Stimulated activated CD8-positive, alpha-beta memory T cell treated with anti-CD3 and anti-CD28 coated beads, Interleukin-7, amount 100 ng/mL, for 48 hours (primary cell): Measurements from ENCODE around the gene IPO9.
"Not testable (repeated sequence)": the region's sequence is repeated elsewhere in the genome, so short reads cannot be mapped to it uniquely, and the experiment has no call there.

Experiments used
- DNase-seq, 2 donors: peaks; one replicate each; pipeline ENCODE4 v3.0.0-alpha.2; 2020; ENCODE audit warnings: low read depth in 1 of 2; ENCODE audit errors: extremely low read depth in 1 of 2

IPO9 gene

GRCh38 chr1:201900476-201900875 lies 71.5 kb downstream of the IPO9 start:
- no peak for DNase-seq

- DNase-seq = not testable (repeated sequence)
Observed at GRCh38 chr1:201901036-201901435, 72.1 kb downstream of the IPO9 start.

- no peak for DNase-seq
Observed at GRCh38 chr1:201902198-201902597, 73.2 kb downstream of the IPO9 start.

GRCh38 chr1:201903135-201903534 lies 74.2 kb downstream of the IPO9 start:
- DNase-seq = no peak

GRCh38 chr1:201904579-201904978 lies 75.6 kb downstream of the IPO9 start:
- DNase-seq = no peak

GRCh38 chr1:201905234-201905890 lies 76.4 kb downstream of the IPO9 start:
- DNase-seq = no peak

GRCh38 chr1:201906336-201906735 lies 77.4 kb downstream of the IPO9 start:
- DNase-seq = no peak

- no peak for DNase-seq
Observed at GRCh38 chr1:201907621-201908020, 78.7 kb downstream of the IPO9 start.

GRCh38 chr1:201911826-201912571 lies 83.0 kb downstream of the IPO9 start:
- DNase-seq = no peak

- no peak for DNase-seq
Observed at GRCh38 chr1:201912832-201913231, 83.9 kb downstream of the IPO9 start.

- no peak for DNase-seq
Observed at GRCh38 chr1:201914456-201915235, 85.7 kb downstream of the IPO9 start.

- DNase-seq = no peak
Observed at GRCh38 chr1:201916649-201917249, 87.8 kb downstream of the IPO9 start.

- DNase-seq = no peak
Observed at GRCh38 chr1:201917362-201918033, 88.5 kb downstream of the IPO9 start.

- DNase-seq = no peak
Observed at GRCh38 chr1:201918343-201918742, 89.4 kb downstream of the IPO9 start.

- DNase-seq = no peak
Observed at GRCh38 chr1:201921952-201922558, 93.1 kb downstream of the IPO9 start.

GRCh38 chr1:201925301-201925567 lies 96.3 kb downstream of the IPO9 start:
- DNase-seq = no peak

- DNase-seq = no peak
Observed at GRCh38 chr1:201925981-201926645, 97.2 kb downstream of the IPO9 start.

- DNase-seq = no peak
Observed at GRCh38 chr1:201928266-201928665, 99.3 kb downstream of the IPO9 start.

- DNase-seq = no peak
Observed at GRCh38 chr1:201930137-201930536, 101.2 kb downstream of the IPO9 start.

GRCh38 chr1:201930803-201931202 lies 101.8 kb downstream of the IPO9 start:
- no peak for DNase-seq
